Mesendoderm (in vitro differentiated cells): ENCODE measurements around the gene OS9.

ENCODE experiments used
- DNase-seq: peaks from one replicate; pipeline ENCODE4 v3.0.0; 2013
- H2AK5ac ChIP-seq: 2 replicates; pipeline ENCODE4 v1.6.1; 2013; ENCODE audit warnings: low read length, inconsistent platforms
- H2BK120ac ChIP-seq: 2 replicates; pipeline ENCODE4 v1.6.1; 2013; ENCODE audit warnings: low read depth, mild to moderate bottlenecking, low read length, moderate library complexity, mixed read lengths
- H2BK15ac ChIP-seq: replicated peaks from 2 replicates; pipeline ENCODE4 v1.6.1; 2013; ENCODE audit warnings: low read depth, mild to moderate bottlenecking, moderate library complexity
- H2BK5ac ChIP-seq: 2 replicates; pipeline ENCODE4 v1.6.1; 2013; ENCODE audit warnings: low read length, inconsistent platforms
- H3K18ac ChIP-seq: 2 replicates; pipeline ENCODE4 v1.6.1; 2013; ENCODE audit warnings: mild to moderate bottlenecking, low read length, mixed read lengths
- H3K23ac ChIP-seq: one replicate; pipeline ENCODE4 v1.6.1; 2013; ENCODE audit warnings: low read length
- H3K27ac ChIP-seq: 2 replicates; pipeline ENCODE4 v1.5.1; 2013; ENCODE audit warnings: low read depth, mild to moderate bottlenecking, inconsistent platforms, low read length, moderate library complexity
- H3K27me3 ChIP-seq: 2 replicates; pipeline ENCODE4 v1.6.1; 2013; ENCODE audit warnings: low read length, control low read depth, mild to moderate bottlenecking, inconsistent platforms; ENCODE audit not compliant: insufficient read depth, poor library complexity
- H3K36me3 ChIP-seq: 2 replicates; pipeline ENCODE4 v1.6.1; 2013; ENCODE audit warnings: low read length, inconsistent platforms; ENCODE audit not compliant: control insufficient read depth, insufficient read depth
- H3K4ac ChIP-seq: one replicate; pipeline ENCODE4 v1.6.1; 2013; ENCODE audit warnings: low read depth, mild to moderate bottlenecking, low read length, moderate library complexity
- H3K4me1 ChIP-seq: 2 replicates; pipeline ENCODE4 v1.6.1; 2013; ENCODE audit warnings: low read depth, low read length, inconsistent platforms; ENCODE audit not compliant: control insufficient read depth
- H3K4me2 ChIP-seq: 2 replicates; pipeline ENCODE4 v1.6.1; 2013; ENCODE audit warnings: low read length
- H3K4me3 ChIP-seq: 2 replicates; pipeline ENCODE4 v1.5.1; 2013; ENCODE audit warnings: mild to moderate bottlenecking, low read length
- H3K56ac ChIP-seq: one replicate; pipeline ENCODE4 v1.6.1; 2013; ENCODE audit warnings: low read length
- H3K79me1 ChIP-seq: 2 replicates; pipeline ENCODE4 v1.6.1; 2013; ENCODE audit warnings: low read length, inconsistent platforms
- H3K79me2 ChIP-seq: 2 replicates; pipeline ENCODE4 v1.6.1; 2013; ENCODE audit warnings: mild to moderate bottlenecking, low read length; ENCODE audit not compliant: control insufficient read depth, insufficient read depth
- H3K9ac ChIP-seq: 2 replicates; pipeline ENCODE4 v1.6.1; 2013; ENCODE audit warnings: low read length, inconsistent platforms
- H4K5ac ChIP-seq: one replicate; pipeline ENCODE4 v1.6.1; 2013; ENCODE audit warnings: low read length
- H4K8ac ChIP-seq: one replicate; pipeline ENCODE4 v1.6.1; 2013; ENCODE audit warnings: low read depth, mild to moderate bottlenecking, control low read depth, low read length, moderate library complexity
- WGBS: extraction: QIAGEN DNeasy Blood & Tissue Kit; methylation state at CpG from one replicate; pipeline ENCODE4 v1.1.7; 2013; ENCODE audit warnings: low lambda C conversion rate, missing lambda C conversion rate; ENCODE audit not compliant: insufficient coverage; ENCODE audit errors: extremely low coverage; 5-methylcytosine and 5-hydroxymethylcytosine counted together

The OS9 gene

GRCh38 chr12:57697076-57697475 is 3.1 kb downstream of the OS9 start:
- Histone ChIP-seq H3K36me3 (no peaks in the 10 kb centered on the region), H3K27ac (no peak overlapping the region), H2BK120ac (no peak overlapping the region), H3K79me2 (no peaks in the 10 kb centered on the region), H4K8ac (no peak overlapping the region), H3K18ac (no peak overlapping the region), H3K56ac (no peak overlapping the region), H3K27me3 (no peaks in the 10 kb centered on the region), H3K23ac (no peak overlapping the region), H3K9ac (no peak overlapping the region), H4K5ac (no peak overlapping the region), H3K4me3 (no peak overlapping the region), H3K4me2 (no peak overlapping the region), H2BK5ac (no peak overlapping the region), H2BK15ac (no peak overlapping the region), H3K4me1 (peaks cover 3% of the 10 kb centered on the region), H3K4ac (no peak overlapping the region), H2AK5ac (no peak overlapping the region), H3K79me1 (peaks cover 1% of the 10 kb centered on the region)
- DNase-seq: no peak
- WGBS: no CpG with 5 or more reads among the region's 1 CpG

- WGBS: no CpG with 5 or more reads among the region's 3 CpGs
- no peak overlapping the region for H3K18ac ChIP-seq
- H3K4me3 ChIP-seq: no peak overlapping the region
- no peak overlapping the region for H3K23ac ChIP-seq
- no peak for DNase-seq
- H3K79me1 ChIP-seq: peaks cover 1% of the 10 kb centered on the region
- H3K9ac ChIP-seq: no peak overlapping the region
- H2BK15ac ChIP-seq: no peak overlapping the region
- H3K79me2 ChIP-seq: no peaks in the 10 kb centered on the region
- no peaks in the 10 kb centered on the region for H3K36me3 ChIP-seq
- H4K5ac ChIP-seq: no peak overlapping the region
- no peak overlapping the region for H2BK120ac ChIP-seq
- peaks cover 3% of the 10 kb centered on the region for H3K4me1 ChIP-seq
- no peak overlapping the region for H3K27ac ChIP-seq
- no peaks in the 10 kb centered on the region for H3K27me3 ChIP-seq
- H2AK5ac ChIP-seq: no peak overlapping the region
- no peak overlapping the region for H3K56ac ChIP-seq
- H3K4me2 ChIP-seq: no peak overlapping the region
- H4K8ac ChIP-seq: no peak overlapping the region
- no peak overlapping the region for H3K4ac ChIP-seq
- H2BK5ac ChIP-seq: no peak overlapping the region
Observed at GRCh38 chr12:57698414-57698813, 4.5 kb downstream of the OS9 start.

- no peak overlapping the region for H2BK15ac ChIP-seq
- H2BK5ac ChIP-seq: no peak overlapping the region
- no peak overlapping the region for H2BK120ac ChIP-seq
- H3K23ac ChIP-seq: no peak overlapping the region
- no peak overlapping the region for H3K18ac ChIP-seq
- no CpG with 5 or more reads among the region's 2 CpGs for WGBS
- H3K27ac ChIP-seq: no peak overlapping the region
- no peak for DNase-seq
- H3K4me3 ChIP-seq: no peak overlapping the region
- H3K79me2 ChIP-seq: no peaks in the 10 kb centered on the region
- H3K4me1 ChIP-seq: no peaks in the 10 kb centered on the region
- H2AK5ac ChIP-seq: no peak overlapping the region
- H3K27me3 ChIP-seq: no peaks in the 10 kb centered on the region
- no peak overlapping the region for H3K4ac ChIP-seq
- H4K8ac ChIP-seq: no peak overlapping the region
- H3K56ac ChIP-seq: no peak overlapping the region
- H3K36me3 ChIP-seq: no peaks in the 10 kb centered on the region
- H3K4me2 ChIP-seq: no peak overlapping the region
- no peaks in the 10 kb centered on the region for H3K79me1 ChIP-seq
- no peak overlapping the region for H3K9ac ChIP-seq
- H4K5ac ChIP-seq: no peak overlapping the region
Observed at GRCh38 chr12:57700317-57700716, 6.4 kb downstream of the OS9 start.

- Histone ChIP-seq H2BK15ac (no peak overlapping the region), H3K4me2 (no peak overlapping the region), H3K27me3 (no peaks in the 10 kb centered on the region), H3K79me1 (no peaks in the 10 kb centered on the region), H3K23ac (no peak overlapping the region), H3K56ac (no peak overlapping the region), H3K4me1 (no peaks in the 10 kb centered on the region), H3K4me3 (no peak overlapping the region), H3K4ac (no peak overlapping the region), H4K5ac (no peak overlapping the region), H3K79me2 (no peaks in the 10 kb centered on the region), H2BK120ac (no peak overlapping the region), H3K18ac (no peak overlapping the region), H2AK5ac (no peak overlapping the region), H3K9ac (no peak overlapping the region), H3K36me3 (no peaks in the 10 kb centered on the region), H4K8ac (no peak overlapping the region), H3K27ac (no peak overlapping the region), H2BK5ac (no peak overlapping the region)
- no CpG with 5 or more reads among the region's 3 CpGs for WGBS
- DNase-seq: no peak
Observed at GRCh38 chr12:57707250-57707649, 13.3 kb downstream of the OS9 start.

- Histone ChIP-seq H2BK120ac (no peak overlapping the region), H3K79me1 (no peaks in the 10 kb centered on the region), H3K23ac (no peak overlapping the region), H3K9ac (no peak overlapping the region), H3K56ac (no peak overlapping the region), H3K36me3 (no peaks in the 10 kb centered on the region), H2BK15ac (no peak overlapping the region), H3K4me1 (no peaks in the 10 kb centered on the region), H3K27ac (no peak overlapping the region), H4K8ac (no peak overlapping the region), H3K4me2 (no peak overlapping the region), H4K5ac (no peak overlapping the region), H3K27me3 (no peaks in the 10 kb centered on the region), H3K18ac (no peak overlapping the region), H2BK5ac (no peak overlapping the region), H3K4ac (no peak overlapping the region), H2AK5ac (no peak overlapping the region), H3K4me3 (no peak overlapping the region), H3K79me2 (no peaks in the 10 kb centered on the region)
- no CpG with 5 or more reads among the region's 2 CpGs for WGBS
- no peak for DNase-seq
Observed at GRCh38 chr12:57708296-57708695, 14.4 kb downstream of the OS9 start.

GRCh38 chr12:57712701-57713100 is 18.8 kb downstream of the OS9 start:
- H4K8ac ChIP-seq: no peak overlapping the region
- H3K4me3 ChIP-seq: no peak overlapping the region
- no peaks in the 10 kb centered on the region for H3K79me1 ChIP-seq
- H2BK5ac ChIP-seq: no peak overlapping the region
- no peak overlapping the region for H3K9ac ChIP-seq
- H2BK15ac ChIP-seq: no peak overlapping the region
- H2AK5ac ChIP-seq: no peak overlapping the region
- DNase-seq: no peak
- H3K4me1 ChIP-seq: no peaks in the 10 kb centered on the region
- H3K36me3 ChIP-seq: peaks cover 2% of the 10 kb centered on the region
- no peak overlapping the region for H4K5ac ChIP-seq
- H3K4ac ChIP-seq: no peak overlapping the region
- no peaks in the 10 kb centered on the region for H3K79me2 ChIP-seq
- no peak overlapping the region for H3K4me2 ChIP-seq
- H3K27me3 ChIP-seq: no peaks in the 10 kb centered on the region
- H2BK120ac ChIP-seq: no peak overlapping the region
- no peak overlapping the region for H3K23ac ChIP-seq
- H3K18ac ChIP-seq: no peak overlapping the region
- no CpG with 5 or more reads among the region's 3 CpGs for WGBS
- H3K27ac ChIP-seq: no peak overlapping the region
- no peak overlapping the region for H3K56ac ChIP-seq
